ENCODE measurements around the gene DHRS9. TPM values are rescaled to one million over a fixed set of nuclear protein-coding genes. Genes with fewer than 3 reads are reported as not detected.

Gene DHRS9
- total and polyA plus RNA-seq, 2 experiments from 2014 or later = not detected

DNA sequence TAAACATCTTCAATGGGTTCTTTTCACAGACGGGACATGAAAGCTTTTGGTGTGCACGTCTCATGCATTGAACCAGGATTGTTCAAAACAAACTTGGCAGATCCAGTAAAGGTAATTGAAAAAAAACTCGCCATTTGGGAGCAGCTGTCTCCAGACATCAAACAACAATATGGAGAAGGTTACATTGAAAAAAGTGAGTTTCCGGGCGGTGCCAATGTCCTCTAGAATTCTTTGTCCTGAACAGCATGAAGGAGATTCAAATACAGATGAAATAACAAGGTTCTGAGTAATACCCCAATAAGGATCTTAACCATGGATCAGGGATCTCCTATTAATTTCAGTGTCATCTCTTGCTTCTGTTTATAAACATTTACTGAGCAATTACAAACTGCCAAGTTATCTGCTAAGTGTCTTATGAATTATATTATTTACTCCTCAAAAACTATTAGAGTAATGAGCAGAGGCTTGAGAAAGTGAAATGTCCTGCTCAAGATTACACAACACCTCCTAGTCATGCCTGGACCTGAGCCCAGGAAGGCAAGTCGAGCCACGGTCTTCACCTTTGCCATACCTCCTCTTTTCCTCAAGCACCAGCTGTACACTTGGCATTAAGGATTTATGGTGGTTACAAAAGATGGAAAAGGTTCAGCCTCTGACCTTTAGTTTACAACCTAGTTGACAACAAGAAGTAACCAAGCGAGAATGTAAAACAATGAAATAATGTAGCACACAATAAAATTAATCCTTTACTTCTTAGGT, 22.6 kb downstream of the DHRS9 start:
- Histone ChIP-seq H3K36me3 (ENCODE audit: insufficient read depth) (no peaks in the 10 kb centered on the region), H3K27me3 (ENCODE audit: insufficient read depth) (no peaks in the 10 kb centered on the region), H2AFZ (no peak overlapping the region; the same call in 1 of the 2 replicates), H3K9me2 (ENCODE audit: insufficient read depth) (peaks cover 8% of the 10 kb centered on the region; the same call in 1 of the 2 replicates), H4K20me1 (replicated peaks; ENCODE audit: insufficient read depth) (no peaks in the 10 kb centered on the region), H3K27ac (ENCODE audit: low read depth) (no peak overlapping the region), H3K4me1 (ENCODE audit: insufficient read depth) (no peaks in the 10 kb centered on the region), H3K79me2 (replicated peaks; ENCODE audit: insufficient read depth) (no peaks in the 10 kb centered on the region), H3K4me3 (no peak overlapping the region), H3K4me2 (no peak overlapping the region), H3F3A (replicated peaks; ENCODE audit: low read depth) (no peaks in the 10 kb centered on the region)
- Mint-ChIP-seq H3K36me3 (ENCODE audit: low read depth) (no peaks in the 10 kb centered on the region), H3K9me3 (no peaks in the 10 kb centered on the region), H3K27ac (no peak overlapping the region), H3K4me3 (no peak overlapping the region), H3K27me3 (ENCODE audit: insufficient read depth, low read depth, poor library complexity) (no peaks in the 10 kb centered on the region), H3K4me1 (peaks cover 12% of the 10 kb centered on the region; the same call in 2 of the 3 replicates)
- TF ChIP-seq EZH2 (IDR thresholded peaks at IDR 0.05; ENCODE audit: low read depth, unreplicated experiment) (no peak), ZNF331 (CRISPR knock-in tag; IDR thresholded peaks at IDR 0.05; ENCODE audit: low read depth) (no peak), ZNF114 (CRISPR knock-in tag; IDR thresholded peaks at IDR 0.05) (no peak), POLR2AphosphoS5 (IDR thresholded peaks at IDR 0.05; ENCODE audit: low read depth) (no peak), NANOG (IDR thresholded peaks at IDR 0.05; ENCODE audit: borderline replicate concordance) (no peak), STAT1 (IDR thresholded peaks at IDR 0.05; ENCODE audit: unreplicated experiment) (no peak), CREB1 (CRISPR knock-in tag; IDR thresholded peaks at IDR 0.05; ENCODE audit: low read depth) (no peak), EZH2phosphoT487 (IDR thresholded peaks at IDR 0.05; ENCODE audit: unreplicated experiment) (no peak), JUNB (IDR thresholded peaks at IDR 0.05; ENCODE audit: unreplicated experiment) (no peak)
- TF ChIP-seq, protein P1, sequence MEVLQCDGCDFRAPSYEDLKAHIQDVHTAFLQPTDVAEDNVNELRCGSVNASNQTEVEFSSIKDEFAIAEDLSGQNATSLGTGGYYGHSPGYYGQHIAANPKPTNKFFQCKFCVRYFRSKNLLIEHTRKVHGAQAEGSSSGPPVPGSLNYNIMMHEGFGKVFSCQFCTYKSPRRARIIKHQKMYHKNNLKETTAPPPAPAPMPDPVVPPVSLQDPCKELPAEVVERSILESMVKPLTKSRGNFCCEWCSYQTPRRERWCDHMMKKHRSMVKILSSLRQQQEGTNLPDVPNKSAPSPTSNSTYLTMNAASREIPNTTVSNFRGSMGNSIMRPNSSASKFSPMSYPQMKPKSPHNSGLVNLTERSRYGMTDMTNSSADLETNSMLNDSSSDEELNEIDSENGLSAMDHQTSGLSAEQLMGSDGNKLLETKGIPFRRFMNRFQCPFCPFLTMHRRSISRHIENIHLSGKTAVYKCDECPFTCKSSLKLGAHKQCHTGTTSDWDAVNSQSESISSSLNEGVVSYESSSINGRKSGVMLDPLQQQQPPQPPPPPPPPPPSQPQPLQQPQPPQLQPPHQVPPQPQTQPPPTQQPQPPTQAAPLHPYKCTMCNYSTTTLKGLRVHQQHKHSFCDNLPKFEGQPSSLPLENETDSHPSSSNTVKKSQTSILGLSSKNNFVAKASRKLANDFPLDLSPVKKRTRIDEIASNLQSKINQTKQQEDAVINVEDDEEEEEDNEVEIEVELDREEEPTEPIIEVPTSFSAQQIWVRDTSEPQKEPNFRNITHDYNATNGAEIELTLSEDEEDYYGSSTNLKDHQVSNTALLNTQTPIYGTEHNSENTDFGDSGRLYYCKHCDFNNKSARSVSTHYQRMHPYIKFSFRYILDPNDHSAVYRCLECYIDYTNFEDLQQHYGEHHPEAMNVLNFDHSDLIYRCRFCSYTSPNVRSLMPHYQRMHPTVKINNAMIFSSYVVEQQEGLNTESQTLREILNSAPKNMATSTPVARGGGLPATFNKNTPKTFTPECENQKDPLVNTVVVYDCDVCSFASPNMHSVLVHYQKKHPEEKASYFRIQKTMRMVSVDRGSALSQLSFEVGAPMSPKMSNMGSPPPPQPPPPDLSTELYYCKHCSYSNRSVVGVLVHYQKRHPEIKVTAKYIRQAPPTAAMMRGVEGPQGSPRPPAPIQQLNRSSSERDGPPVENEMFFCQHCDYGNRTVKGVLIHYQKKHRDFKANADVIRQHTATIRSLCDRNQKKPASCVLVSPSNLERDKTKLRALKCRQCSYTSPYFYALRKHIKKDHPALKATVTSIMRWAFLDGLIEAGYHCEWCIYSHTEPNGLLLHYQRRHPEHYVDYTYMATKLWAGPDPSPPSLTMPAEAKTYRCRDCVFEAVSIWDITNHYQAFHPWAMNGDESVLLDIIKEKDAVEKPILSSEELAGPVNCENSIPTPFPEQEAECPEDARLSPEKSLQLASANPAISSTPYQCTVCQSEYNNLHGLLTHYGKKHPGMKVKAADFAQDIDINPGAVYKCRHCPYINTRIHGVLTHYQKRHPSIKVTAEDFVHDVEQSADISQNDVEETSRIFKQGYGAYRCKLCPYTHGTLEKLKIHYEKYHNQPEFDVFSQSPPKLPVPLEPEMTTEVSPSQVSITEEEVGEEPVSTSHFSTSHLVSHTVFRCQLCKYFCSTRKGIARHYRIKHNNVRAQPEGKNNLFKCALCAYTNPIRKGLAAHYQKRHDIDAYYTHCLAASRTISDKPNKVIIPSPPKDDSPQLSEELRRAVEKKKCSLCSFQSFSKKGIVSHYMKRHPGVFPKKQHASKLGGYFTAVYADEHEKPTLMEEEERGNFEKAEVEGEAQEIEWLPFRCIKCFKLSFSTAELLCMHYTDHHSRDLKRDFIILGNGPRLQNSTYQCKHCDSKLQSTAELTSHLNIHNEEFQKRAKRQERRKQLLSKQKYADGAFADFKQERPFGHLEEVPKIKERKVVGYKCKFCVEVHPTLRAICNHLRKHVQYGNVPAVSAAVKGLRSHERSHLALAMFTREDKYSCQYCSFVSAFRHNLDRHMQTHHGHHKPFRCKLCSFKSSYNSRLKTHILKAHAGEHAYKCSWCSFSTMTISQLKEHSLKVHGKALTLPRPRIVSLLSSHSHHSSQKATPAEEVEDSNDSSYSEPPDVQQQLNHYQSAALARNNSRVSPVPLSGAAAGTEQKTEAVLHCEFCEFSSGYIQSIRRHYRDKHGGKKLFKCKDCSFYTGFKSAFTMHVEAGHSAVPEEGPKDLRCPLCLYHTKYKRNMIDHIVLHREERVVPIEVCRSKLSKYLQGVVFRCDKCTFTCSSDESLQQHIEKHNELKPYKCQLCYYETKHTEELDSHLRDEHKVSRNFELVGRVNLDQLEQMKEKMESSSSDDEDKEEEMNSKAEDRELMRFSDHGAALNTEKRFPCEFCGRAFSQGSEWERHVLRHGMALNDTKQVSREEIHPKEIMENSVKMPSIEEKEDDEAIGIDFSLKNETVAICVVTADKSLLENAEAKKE (CRISPR knock-in tag; IDR thresholded peaks at IDR 0.05) = no peak
- TF ChIP-seq, protein P2, sequence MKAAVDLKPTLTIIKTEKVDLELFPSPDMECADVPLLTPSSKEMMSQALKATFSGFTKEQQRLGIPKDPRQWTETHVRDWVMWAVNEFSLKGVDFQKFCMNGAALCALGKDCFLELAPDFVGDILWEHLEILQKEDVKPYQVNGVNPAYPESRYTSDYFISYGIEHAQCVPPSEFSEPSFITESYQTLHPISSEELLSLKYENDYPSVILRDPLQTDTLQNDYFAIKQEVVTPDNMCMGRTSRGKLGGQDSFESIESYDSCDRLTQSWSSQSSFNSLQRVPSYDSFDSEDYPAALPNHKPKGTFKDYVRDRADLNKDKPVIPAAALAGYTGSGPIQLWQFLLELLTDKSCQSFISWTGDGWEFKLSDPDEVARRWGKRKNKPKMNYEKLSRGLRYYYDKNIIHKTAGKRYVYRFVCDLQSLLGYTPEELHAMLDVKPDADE (IDR thresholded peaks at IDR 0.05) = no peak
- TF ChIP-seq, protein P3, sequence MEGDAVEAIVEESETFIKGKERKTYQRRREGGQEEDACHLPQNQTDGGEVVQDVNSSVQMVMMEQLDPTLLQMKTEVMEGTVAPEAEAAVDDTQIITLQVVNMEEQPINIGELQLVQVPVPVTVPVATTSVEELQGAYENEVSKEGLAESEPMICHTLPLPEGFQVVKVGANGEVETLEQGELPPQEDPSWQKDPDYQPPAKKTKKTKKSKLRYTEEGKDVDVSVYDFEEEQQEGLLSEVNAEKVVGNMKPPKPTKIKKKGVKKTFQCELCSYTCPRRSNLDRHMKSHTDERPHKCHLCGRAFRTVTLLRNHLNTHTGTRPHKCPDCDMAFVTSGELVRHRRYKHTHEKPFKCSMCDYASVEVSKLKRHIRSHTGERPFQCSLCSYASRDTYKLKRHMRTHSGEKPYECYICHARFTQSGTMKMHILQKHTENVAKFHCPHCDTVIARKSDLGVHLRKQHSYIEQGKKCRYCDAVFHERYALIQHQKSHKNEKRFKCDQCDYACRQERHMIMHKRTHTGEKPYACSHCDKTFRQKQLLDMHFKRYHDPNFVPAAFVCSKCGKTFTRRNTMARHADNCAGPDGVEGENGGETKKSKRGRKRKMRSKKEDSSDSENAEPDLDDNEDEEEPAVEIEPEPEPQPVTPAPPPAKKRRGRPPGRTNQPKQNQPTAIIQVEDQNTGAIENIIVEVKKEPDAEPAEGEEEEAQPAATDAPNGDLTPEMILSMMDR (conservative IDR thresholded peaks at IDR 0.05; ENCODE audit: low read depth in 2 of 2) = no peak
- TF ChIP-seq, protein P4, sequence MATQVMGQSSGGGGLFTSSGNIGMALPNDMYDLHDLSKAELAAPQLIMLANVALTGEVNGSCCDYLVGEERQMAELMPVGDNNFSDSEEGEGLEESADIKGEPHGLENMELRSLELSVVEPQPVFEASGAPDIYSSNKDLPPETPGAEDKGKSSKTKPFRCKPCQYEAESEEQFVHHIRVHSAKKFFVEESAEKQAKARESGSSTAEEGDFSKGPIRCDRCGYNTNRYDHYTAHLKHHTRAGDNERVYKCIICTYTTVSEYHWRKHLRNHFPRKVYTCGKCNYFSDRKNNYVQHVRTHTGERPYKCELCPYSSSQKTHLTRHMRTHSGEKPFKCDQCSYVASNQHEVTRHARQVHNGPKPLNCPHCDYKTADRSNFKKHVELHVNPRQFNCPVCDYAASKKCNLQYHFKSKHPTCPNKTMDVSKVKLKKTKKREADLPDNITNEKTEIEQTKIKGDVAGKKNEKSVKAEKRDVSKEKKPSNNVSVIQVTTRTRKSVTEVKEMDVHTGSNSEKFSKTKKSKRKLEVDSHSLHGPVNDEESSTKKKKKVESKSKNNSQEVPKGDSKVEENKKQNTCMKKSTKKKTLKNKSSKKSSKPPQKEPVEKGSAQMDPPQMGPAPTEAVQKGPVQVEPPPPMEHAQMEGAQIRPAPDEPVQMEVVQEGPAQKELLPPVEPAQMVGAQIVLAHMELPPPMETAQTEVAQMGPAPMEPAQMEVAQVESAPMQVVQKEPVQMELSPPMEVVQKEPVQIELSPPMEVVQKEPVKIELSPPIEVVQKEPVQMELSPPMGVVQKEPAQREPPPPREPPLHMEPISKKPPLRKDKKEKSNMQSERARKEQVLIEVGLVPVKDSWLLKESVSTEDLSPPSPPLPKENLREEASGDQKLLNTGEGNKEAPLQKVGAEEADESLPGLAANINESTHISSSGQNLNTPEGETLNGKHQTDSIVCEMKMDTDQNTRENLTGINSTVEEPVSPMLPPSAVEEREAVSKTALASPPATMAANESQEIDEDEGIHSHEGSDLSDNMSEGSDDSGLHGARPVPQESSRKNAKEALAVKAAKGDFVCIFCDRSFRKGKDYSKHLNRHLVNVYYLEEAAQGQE (IDR thresholded peaks at IDR 0.05; ENCODE audit: unreplicated experiment) = no peak
- DNase-seq (ENCODE audit: low spot score) (no peak), ATAC-seq (no peak)
